ENCODE results near the gene SSBP4. TPM values are rescaled to one million over a fixed set of nuclear protein-coding genes. Genes with fewer than 3 reads are reported as not detected.

SSBP4 gene
- total RNA-seq, 2 donors from 2014 or later = 71.5 to 120 TPM

GRCh38 chr19:18390065-18390907 is 28.9 kb upstream of the SSBP4 start:
- no peaks in the 10 kb centered on the region for H3K27me3 ChIP-seq (replicated peaks; ENCODE audit: insufficient read depth)
- WGBS = 86% methylated on average over 6 of the region's 6 CpGs
- intact Hi-C loops (cut with DNase I) = loop anchor here (5.0 kb wide), 1 partner anchor 33 kb away; no protein-coding TSS in a partner anchor
- H3K9me3 ChIP-seq = no peaks in the 10 kb centered on the region
- no peaks in the 10 kb centered on the region for H3K36me3 ChIP-seq
- H3K27ac ChIP-seq = no peak overlapping the region
- TF ChIP-seq POLR2AphosphoS5 (IDR thresholded peaks at IDR 0.05) = no peak
- TF ChIP-seq POLR2A (IDR thresholded peaks at IDR 0.05) = no peak
- TF ChIP-seq CTCF (IDR thresholded peaks at IDR 0.05) = no peak
- H3K4me3 ChIP-seq = no peak overlapping the region
- H3K4me1 ChIP-seq (replicated peaks) = peaks cover 3% of the 10 kb centered on the region
- DNase-seq (ENCODE audit: low spot score) = no peak

GRCh38 chr19:18391509-18392075 is 27.6 kb upstream of the SSBP4 start:
- intact Hi-C loops (cut with DNase I) = loop anchor here (5.0 kb wide), 1 partner anchor 34 kb away; no protein-coding TSS in a partner anchor
- no peaks in the 10 kb centered on the region for H3K27me3 ChIP-seq (replicated peaks; ENCODE audit: insufficient read depth)

GRCh38 chr19:18392417-18392816 is 26.8 kb upstream of the SSBP4 start:
- 36% methylated on average over 11 of the region's 11 CpGs for WGBS
- Histone ChIP-seq H3K9me3 (no peaks in the 10 kb centered on the region), H3K36me3 (no peaks in the 10 kb centered on the region), H3K4me3 (no peak overlapping the region), H3K27me3 (replicated peaks; ENCODE audit: insufficient read depth) (no peaks in the 10 kb centered on the region), H3K4me1 (replicated peaks) (peaks cover 3% of the 10 kb centered on the region), H3K27ac (no peak overlapping the region)
- intact Hi-C loops (cut with DNase I) = loop anchor here (5.0 kb wide), 1 partner anchor 35 kb away; no protein-coding TSS in a partner anchor
- TF ChIP-seq CTCF (IDR thresholded peaks at IDR 0.05) (no peak), POLR2AphosphoS5 (IDR thresholded peaks at IDR 0.05) (peak; percentile 31), POLR2A (IDR thresholded peaks at IDR 0.05) (no peak)
- peak; percentile 43 for DNase-seq (ENCODE audit: low spot score)

More at GRCh38 chr19:18391509-18392075, 27.6 kb upstream of the SSBP4 start:
- Histone ChIP-seq H3K36me3 (no peaks in the 10 kb centered on the region), H3K4me1 (replicated peaks) (peaks cover 3% of the 10 kb centered on the region), H3K4me3 (no peak overlapping the region), H3K27ac (no peak overlapping the region), H3K9me3 (no peaks in the 10 kb centered on the region)
- no peak for TF ChIP-seq CTCF (IDR thresholded peaks at IDR 0.05)
- TF ChIP-seq POLR2AphosphoS5 (IDR thresholded peaks at IDR 0.05) = no peak
- TF ChIP-seq POLR2A (IDR thresholded peaks at IDR 0.05) = no peak
- 83% methylated on average over 9 of the region's 9 CpGs for WGBS
- no peak for DNase-seq (ENCODE audit: low spot score)

- no peak overlapping the region for H3K27ac ChIP-seq
- 76% methylated on average over 5 of the region's 5 CpGs for WGBS
Measured at GRCh38 chr19:18392926-18393325, 26.3 kb upstream of the SSBP4 start.

More at GRCh38 chr19:18392926-18393325, 26.3 kb upstream of the SSBP4 start:
- TF ChIP-seq POLR2AphosphoS5 (IDR thresholded peaks at IDR 0.05) (no peak), POLR2A (IDR thresholded peaks at IDR 0.05) (no peak), CTCF (IDR thresholded peaks at IDR 0.05) (no peak)
- Histone ChIP-seq H3K27me3 (replicated peaks; ENCODE audit: insufficient read depth) (no peaks in the 10 kb centered on the region), H3K36me3 (no peaks in the 10 kb centered on the region), H3K4me1 (replicated peaks) (peaks cover 3% of the 10 kb centered on the region), H3K9me3 (no peaks in the 10 kb centered on the region), H3K4me3 (no peak overlapping the region)
- DNase-seq (ENCODE audit: low spot score) = no peak
- intact Hi-C loops (cut with DNase I) = loop anchor here (5.0 kb wide), 1 partner anchor 36 kb away; no protein-coding TSS in a partner anchor
